GM19193 (cell line): ENCODE results near the gene TCEAL1.

Experiments used
- POLR2A ChIP-seq: IDR thresholded peaks from 4 replicates; pipeline ENCODE4 v1.6.1; 2011; ENCODE audit not compliant: insufficient read depth, insufficient read length; ENCODE audit errors: extremely low read depth

TCEAL1 gene

DNA sequence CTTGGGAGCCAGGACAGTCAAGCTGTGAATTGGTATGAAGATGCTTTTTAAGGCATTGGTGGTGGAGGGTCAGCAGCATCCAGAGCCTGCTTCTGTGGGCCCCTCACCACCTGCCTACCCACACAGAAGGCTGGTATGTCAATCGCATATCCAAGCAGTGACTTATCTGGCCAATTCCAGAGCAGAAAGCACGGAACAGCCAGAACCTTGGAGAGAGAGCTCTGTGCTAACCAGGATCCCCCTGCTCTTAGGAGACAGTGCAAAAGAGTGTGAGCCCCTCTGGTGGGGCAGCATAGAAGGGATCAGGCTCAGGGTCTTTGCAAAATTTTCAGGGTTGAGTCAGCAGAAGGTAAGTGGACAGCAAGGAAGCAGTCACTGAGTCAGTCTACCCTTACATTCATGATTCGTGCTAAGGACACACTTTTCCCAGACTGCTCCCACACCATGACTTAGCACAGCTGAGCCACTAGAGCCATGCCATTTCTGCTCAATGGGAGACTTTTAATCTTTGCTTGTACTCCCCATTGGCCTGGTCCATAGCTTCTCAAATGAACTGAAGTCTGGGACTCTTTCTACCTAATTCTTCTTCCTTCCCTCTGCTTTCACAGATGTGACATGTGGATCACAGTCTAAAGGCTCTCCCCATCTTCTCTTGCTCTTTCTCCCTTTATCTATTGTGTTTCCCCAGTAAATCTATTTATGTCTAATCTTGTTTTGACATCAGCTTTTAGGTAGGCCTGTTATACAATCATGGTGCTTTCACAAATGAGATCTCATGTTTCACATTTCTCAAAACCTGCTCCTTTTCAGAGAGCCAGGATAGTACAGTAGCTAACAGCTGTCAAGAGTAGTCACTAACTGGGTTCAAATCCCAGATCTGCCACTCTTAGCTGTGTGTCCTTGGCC lies 37.7 kb downstream of the TCEAL1 start:
- TF ChIP-seq POLR2A, result no peak

GRCh38 chrX:103669745-103670144 lies 41.0 kb downstream of the TCEAL1 start:
- TF ChIP-seq POLR2A, result no peak

DNA sequence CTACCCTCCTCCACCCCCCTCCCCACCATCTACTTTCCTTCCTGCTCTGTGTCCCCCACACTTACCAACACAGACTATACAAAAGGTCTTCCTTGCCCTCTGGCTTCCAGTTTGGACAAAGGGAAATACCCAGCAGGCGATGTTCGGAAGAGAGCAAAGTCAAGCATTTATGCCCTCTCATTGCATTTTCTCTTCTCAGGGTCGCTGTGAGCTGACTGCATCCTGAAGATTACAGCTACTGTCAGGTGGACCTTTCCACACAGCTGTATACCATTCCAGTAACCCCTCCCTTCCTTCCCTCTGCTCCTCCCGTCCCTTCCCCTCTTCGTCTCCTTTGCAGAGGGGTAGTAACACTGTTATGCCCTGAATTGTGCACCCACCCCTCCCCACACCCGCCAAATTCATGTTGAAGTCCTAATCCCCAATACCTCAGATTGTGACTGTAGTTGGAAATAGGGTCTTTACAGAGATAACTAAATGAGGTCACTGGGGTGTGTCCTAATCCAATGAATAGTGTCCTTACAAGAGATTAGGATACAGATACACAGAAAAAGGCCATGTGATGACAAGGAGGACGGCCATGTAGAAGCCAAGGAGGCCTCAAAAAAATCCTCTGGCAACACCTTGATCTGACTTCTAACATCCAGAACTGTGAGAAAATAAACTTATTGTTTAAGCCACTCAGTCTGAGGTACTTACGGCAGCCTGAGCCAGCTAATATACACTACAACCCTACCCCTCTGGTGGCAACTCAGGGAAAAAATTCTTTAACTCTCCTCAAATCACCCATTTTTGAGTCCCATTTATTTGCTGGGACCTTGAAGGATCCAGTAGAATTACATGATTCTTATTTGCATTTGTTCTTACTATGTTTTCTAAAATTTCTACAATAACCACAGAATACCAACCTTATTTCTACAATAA lies 46.0 kb downstream of the TCEAL1 start:
- TF ChIP-seq POLR2A, result no peak

DNA sequence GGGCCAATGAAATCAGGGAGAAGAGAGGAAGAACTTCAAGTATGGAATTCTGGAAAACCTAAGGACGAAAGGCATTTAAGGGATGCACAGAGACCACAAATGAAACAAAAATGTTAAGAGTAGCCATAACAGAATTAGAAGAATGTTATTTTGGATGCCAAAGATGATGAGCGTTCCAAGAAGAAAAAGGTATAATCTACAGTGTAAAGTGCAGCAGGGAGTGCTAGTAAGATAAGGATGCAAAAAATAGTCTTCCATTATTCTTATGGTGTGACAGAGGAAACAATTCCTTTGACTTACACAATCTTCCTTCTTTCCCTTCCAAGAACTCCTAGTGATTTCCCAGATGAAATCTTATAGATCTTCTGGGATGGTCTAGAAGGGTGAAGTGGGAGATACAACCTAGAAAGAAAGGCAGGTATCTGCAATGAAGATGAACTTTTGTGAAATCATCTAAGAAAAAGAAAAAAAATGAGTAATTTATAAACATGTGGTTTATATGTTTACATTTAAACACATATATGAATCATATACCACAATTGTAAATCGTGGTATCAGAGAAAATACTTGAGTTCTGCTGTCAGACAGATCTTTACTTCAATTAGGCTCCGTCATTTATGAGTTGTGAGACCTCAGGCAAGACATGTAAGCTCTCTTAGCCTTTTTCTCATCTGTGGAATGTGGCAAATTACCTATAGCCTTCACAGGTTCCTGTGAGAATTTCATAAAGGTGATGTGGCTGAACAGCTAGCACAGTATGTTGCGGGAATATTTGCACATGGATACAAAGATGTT lies 49.6 kb downstream of the TCEAL1 start:
- no peak for TF ChIP-seq POLR2A
